Keratinocyte (primary cell): ENCODE measurements around the gene HOXB2.

Experiments
- CTCF ChIP-seq, 3 experiments: IDR thresholded peaks in 1 of 3; conservative IDR thresholded peaks in 1 of 3; optimal IDR thresholded peaks in 1 of 3; 2 replicates in 2 of 3; 3 replicates in 1 of 3; pipeline versions ENCODE3 to v1.5.1; 2011; ENCODE audit warnings: low read length in 3 of 3, mild to moderate bottlenecking in 3 of 3, moderate library complexity in 2 of 3, control low read depth in 1 of 3, inconsistent platforms in 1 of 3; ENCODE audit not compliant: insufficient read depth in 2 of 3; ENCODE audit errors: extremely low read depth in 1 of 3
- EZH2 ChIP-seq: IDR thresholded peaks from one replicate; pipeline ENCODE4 v1.6.1; 2012; ENCODE audit warnings: inconsistent platforms, mild to moderate bottlenecking, low read length, moderate library complexity

GRCh38 chr17:48549914-48550501, 5.1 kb upstream of the HOXB2 start:
- TF ChIP-seq CTCF (optimal IDR thresholded peaks at IDR 0.05 in 1 of 3, IDR thresholded peaks at IDR 0.05 in 1 of 3, conservative IDR thresholded peaks at IDR 0.05 in 1 of 3; ENCODE audit: extremely low read depth in 1 of 3, insufficient read depth in 2 of 3, low read length in 3 of 3) (no peak), EZH2 (no peak)
